IMR-90 (cell line): ENCODE measurements around the gene PDRG1. TPM values are rescaled to one million over a fixed set of nuclear protein-coding genes. Genes with fewer than 3 reads are reported as not detected.

Source experiments
- ATAC-seq: fragments of 200-7000 bp; cut with Tn5 transposase; 2 replicates; pipeline ENCODE4 v1.9.1; 2020; ENCODE audit warnings: low read depth, mild to moderate bottlenecking, moderate library complexity
- BruUV-seq: library from RNA; stranded (reverse); fragments of 400-500 nt; replicated peaks from 2 replicates; lab custom pipeline; 2021; lab: Mats Ljungman, UMichigan
- CTCF ChIA-PET: fragments of 300-600 bp; formaldehyde crosslinking; extraction: SDS; loops from one replicate; lab custom pipeline; 2021; ENCODE audit warnings: antibody characterized with exemption; lab: Yijun Ruan, JAX
- POLR2A ChIA-PET: fragments of 300-600 bp; sonication (Branson Sonifier 250); formaldehyde crosslinking; loops from one replicate; lab custom pipeline; 2022; ENCODE audit warnings: antibody characterized with exemption; ENCODE audit not compliant: unreplicated experiment; lab: Charles Lee
- DNase-seq: peaks from one replicate; pipeline ENCODE4 v3.0.0; 2013
- H2AFZ ChIP-seq: replicated peaks from 2 replicates; pipeline ENCODE3; 2013; ENCODE audit warnings: low read length, mild to moderate bottlenecking; ENCODE audit not compliant: poor library complexity
- H2AK5ac ChIP-seq: 2 replicates; pipeline ENCODE4 v1.6.1; 2013; ENCODE audit warnings: low read depth, low read length, inconsistent platforms
- H2AK9ac ChIP-seq: replicated peaks from 2 replicates; pipeline ENCODE3; 2013; ENCODE audit warnings: mild to moderate bottlenecking, low read depth, low read length, moderate library complexity; ENCODE audit not compliant: poor library complexity
- H2BK120ac ChIP-seq: 2 replicates; pipeline ENCODE4 v1.6.1; 2013; ENCODE audit warnings: low read depth, low read length, inconsistent platforms
- H2BK15ac ChIP-seq: 3 replicates; pipeline ENCODE4 v1.6.1; 2013; ENCODE audit warnings: low read depth, low read length, inconsistent platforms
- H2BK20ac ChIP-seq: 2 replicates; pipeline ENCODE4 v1.6.1; 2013; ENCODE audit warnings: low read depth, mild to moderate bottlenecking, inconsistent platforms, low read length, moderate library complexity
- H2BK5ac ChIP-seq: 2 replicates; pipeline ENCODE4 v1.6.1; 2013; ENCODE audit warnings: mild to moderate bottlenecking, low read depth, low read length, inconsistent platforms; ENCODE audit not compliant: poor library complexity, severe bottlenecking
- H3K14ac ChIP-seq: replicated peaks from 2 replicates; pipeline ENCODE4 v1.6.1; 2013; ENCODE audit warnings: low read depth, low read length, inconsistent platforms
- H3K18ac ChIP-seq: 2 replicates; pipeline ENCODE4 v1.6.1; 2013; ENCODE audit warnings: low read depth, low read length, control low read depth
- H3K23ac ChIP-seq: 2 replicates; pipeline ENCODE4 v1.6.1; 2013; ENCODE audit warnings: low read depth, low read length, inconsistent platforms
- H3K27ac ChIP-seq: 2 replicates; pipeline ENCODE4 v1.5.1; 2013; ENCODE audit warnings: mild to moderate bottlenecking, control low read depth, low read length; ENCODE audit not compliant: insufficient read depth
- H3K27me3 ChIP-seq: 2 replicates; pipeline ENCODE4 v1.6.1; 2013; ENCODE audit warnings: low read length; ENCODE audit not compliant: control insufficient read depth, insufficient read depth
- H3K36me3 ChIP-seq: 2 replicates; pipeline ENCODE4 v1.6.1; 2013; ENCODE audit warnings: low read length, mixed read lengths; ENCODE audit not compliant: control insufficient read depth, insufficient read depth
- H3K4ac ChIP-seq: 2 replicates; pipeline ENCODE4 v1.6.1; 2013; ENCODE audit warnings: low read depth, low read length, inconsistent platforms
- H3K4me1 ChIP-seq: 2 replicates; pipeline ENCODE4 v1.6.1; 2013; ENCODE audit warnings: low read length, mixed read lengths; ENCODE audit not compliant: control insufficient read depth, insufficient read depth
- H3K4me2 ChIP-seq: 2 replicates; pipeline ENCODE4 v1.6.1; 2013; ENCODE audit warnings: low read depth, mild to moderate bottlenecking, control low read depth, low read length, moderate library complexity
- H3K4me3 ChIP-seq: 2 replicates; pipeline ENCODE4 v1.5.1; 2013; ENCODE audit warnings: low read depth, mild to moderate bottlenecking, control low read depth, low read length, moderate library complexity; ENCODE audit not compliant: insufficient read depth
- H3K56ac ChIP-seq: 2 replicates; pipeline ENCODE4 v1.6.1; 2013; ENCODE audit warnings: low read length, inconsistent platforms; ENCODE audit not compliant: insufficient read depth; ENCODE audit errors: extremely low read depth
- H3K79me1 ChIP-seq, 2 experiments: 2 replicates each; pipeline ENCODE4 v1.6.1; 2013; ENCODE audit warnings: low read length in 2 of 2, inconsistent platforms in 1 of 2, low read depth in 1 of 2
- H3K9ac ChIP-seq: 2 replicates; pipeline ENCODE4 v1.6.1; 2013; ENCODE audit warnings: low read depth, low read length, control low read depth
- H3K9me1 ChIP-seq: 2 replicates; pipeline ENCODE4 v1.6.1; 2013; ENCODE audit warnings: low read length, inconsistent platforms; ENCODE audit not compliant: insufficient read depth
- H3K9me3 ChIP-seq: 2 replicates; pipeline ENCODE4 v1.6.1; 2013; ENCODE audit warnings: low read length; ENCODE audit not compliant: control insufficient read depth, insufficient read depth
- H4K20me1 ChIP-seq: 2 replicates; pipeline ENCODE4 v1.6.1; 2013; ENCODE audit warnings: low read length, inconsistent platforms; ENCODE audit not compliant: insufficient read depth
- H4K5ac ChIP-seq: 2 replicates; pipeline ENCODE4 v1.6.1; 2013; ENCODE audit warnings: mild to moderate bottlenecking, low read depth, low read length, control low read depth
- H4K8ac ChIP-seq, 2 experiments: 2 replicates each; pipeline ENCODE4 v1.6.1; 2013; ENCODE audit warnings: low read depth in 2 of 2, low read length in 2 of 2, control low read depth in 1 of 2, inconsistent platforms in 1 of 2
- H4K91ac ChIP-seq: 2 replicates; pipeline ENCODE4 v1.6.1; 2013; ENCODE audit warnings: low read depth, low read length, inconsistent platforms; ENCODE audit not compliant: insufficient read depth
- BHLHE40 ChIP-seq: fragments of 150-350 bp; IDR thresholded peaks from 2 replicates; pipeline ENCODE4 v1.6.1; 2016; ENCODE audit warnings: mild to moderate bottlenecking, low read depth, low read length
- CEBPB ChIP-seq: IDR thresholded peaks from 2 replicates; pipeline ENCODE4 v1.6.1; 2012; ENCODE audit warnings: low read depth, low read length, improper control_type of control experiment
- CHD1 ChIP-seq: IDR thresholded peaks from 2 replicates; pipeline ENCODE4 v1.6.1; 2012; ENCODE audit warnings: low read depth, low read length, improper control_type of control experiment
- CTCF ChIP-seq: conservative IDR thresholded peaks from 2 replicates; pipeline ENCODE4 v1.5.1; 2012; ENCODE audit warnings: mild to moderate bottlenecking, low read depth, low read length, improper control_type of control experiment
- ELK1 ChIP-seq: fragments of 150-350 bp; IDR thresholded peaks from 2 replicates; pipeline ENCODE4 v1.6.1; 2016; ENCODE audit warnings: low read depth, mild to moderate bottlenecking, low read length, moderate library complexity, borderline replicate concordance
- FOS ChIP-seq: fragments of 150-350 bp; IDR thresholded peaks from 2 replicates; pipeline ENCODE4 v1.6.1; 2016; ENCODE audit warnings: low read depth, low read length
- MAFK ChIP-seq: IDR thresholded peaks from 2 replicates; pipeline ENCODE4 v1.6.1; 2012; ENCODE audit warnings: low read depth, low read length, improper control_type of control experiment
- MAZ ChIP-seq: IDR thresholded peaks from 2 replicates; pipeline ENCODE4 v1.6.1; 2012; ENCODE audit warnings: low read depth, mild to moderate bottlenecking, low read length, improper control_type of control experiment, moderate library complexity, borderline replicate concordance
- NFE2L2 ChIP-seq: fragments of 150-350 bp; IDR thresholded peaks from 2 replicates; pipeline ENCODE4 v1.6.1; 2016; ENCODE audit warnings: low read depth, mild to moderate bottlenecking, low read length
- POLR2A ChIP-seq: IDR thresholded peaks from 2 replicates; pipeline ENCODE4 v1.6.1; 2012; ENCODE audit warnings: mild to moderate bottlenecking, low read depth, low read length
- RAD21 ChIP-seq: IDR thresholded peaks from 2 replicates; pipeline ENCODE4 v1.6.1; 2012; ENCODE audit warnings: low read length, improper control_type of control experiment
- RCOR1 ChIP-seq: IDR thresholded peaks from 2 replicates; pipeline ENCODE4 v1.6.1; 2012; ENCODE audit warnings: mild to moderate bottlenecking, low read length, improper control_type of control experiment; ENCODE audit not compliant: insufficient replicate concordance
- RFX5 ChIP-seq: IDR thresholded peaks from 2 replicates; pipeline ENCODE4 v1.8.0; 2012; ENCODE audit warnings: low read depth, mild to moderate bottlenecking, low read length, moderate library complexity
- SMC3 ChIP-seq: fragments of 150-350 bp; IDR thresholded peaks from 2 replicates; pipeline ENCODE4 v1.6.1; 2016; ENCODE audit warnings: low read depth, mild to moderate bottlenecking, antibody characterized with exemption, low read length, moderate library complexity
- WGBS, 2 experiments: methylation state at CpG; one replicate each; pipeline versions ENCODE4 v1.1.5 to v1.1.7; 2013; ENCODE audit warnings: missing lambda C conversion rate in 2 of 2; ENCODE audit not compliant: insufficient read length in 1 of 2; ENCODE audit errors: extremely low coverage in 2 of 2; 5-methylcytosine and 5-hydroxymethylcytosine counted together
- dilution Hi-C: fragments of 300-500 bp; cut with HindIII; formaldehyde crosslinking; loops from one replicate; pipeline ENCODE4 v1.14.3; 2018; ENCODE audit warnings: low sequenced_read_pairs; ENCODE audit not compliant: unreplicated experiment
- in situ Hi-C: fragments of 300-500 bp; cut with MboI; formaldehyde crosslinking; loops from 3 replicates; pipeline ENCODE4 v1.14.3; 2019; ENCODE audit warnings: low sequenced_read_pairs, inconsistent platforms, mixed read lengths
- intact Hi-C: fragments of 100-400 bp; cut with micrococcal nuclease; formaldehyde crosslinking; loops from 2 replicates; pipeline ENCODE4 v1.10.0; 2022
- polyA plus RNA-seq, 3 experiments: library from polyadenylated mRNA; depleted of rRNA; stranded (reverse); fragments of >200 nt; gene quantifications; 2 replicates each; pipeline ENCODE4 v1.2.3, GENCODE V29; 2012; ENCODE audit warnings: low replicate concordance in 1 of 3
- total RNA-seq: library from RNA; depleted of rRNA; stranded (reverse); fragments of >200 nt; gene quantifications from 2 replicates; pipeline ENCODE4 v1.2.3, GENCODE V29; 2012
- TF ChIP-seq, protein P1 (sequence below): fragments of 150-350 bp; IDR thresholded peaks from 2 replicates; pipeline ENCODE4 v1.6.1; 2017; ENCODE audit warnings: mild to moderate bottlenecking, antibody characterized with exemption, low read length, low read depth

PDRG1 gene
- total and polyA plus RNA-seq, 2 of the 4 experiments (the other 2 are of a cell fraction): 5.0 to 15.7 TPM

- no CpG with 5 or more reads among the region's 4 CpGs for WGBS, 2 experiments
- H4K91ac ChIP-seq: no peak overlapping the region
- H3K4ac ChIP-seq: no peak overlapping the region
- no peak overlapping the region for H3K18ac ChIP-seq
- no peak overlapping the region for H2AK9ac ChIP-seq
- intact Hi-C loops: loop anchor here (5.0 kb wide), 1 partner anchor 746 kb away; no protein-coding TSS in a partner anchor
- dilution Hi-C loops: no loop called here
- no peaks in the 10 kb centered on the region for H4K20me1 ChIP-seq
- H2BK120ac ChIP-seq: no peak overlapping the region
- H3K14ac ChIP-seq: no peak overlapping the region
- no peak overlapping the region for H3K4me3 ChIP-seq
- no peak overlapping the region for H3K9ac ChIP-seq
- no peak overlapping the region for H3K56ac ChIP-seq
- no peaks in the 10 kb centered on the region for H3K36me3 ChIP-seq
- BruUV-seq: no TSS peak
- H3K4me2 ChIP-seq: no peak overlapping the region
- ChIA-PET POLR2A (no interaction called here), CTCF (no interaction called here)
- H3K23ac ChIP-seq: no peak overlapping the region
- H4K8ac ChIP-seq: no peak overlapping the region
- H2AFZ ChIP-seq: no peak overlapping the region
- no peaks in the 10 kb centered on the region for H3K79me1 ChIP-seq
- no peak for ATAC-seq
- no peaks in the 10 kb centered on the region for H3K9me3 ChIP-seq
- H2BK20ac ChIP-seq: no peak overlapping the region
- H2AK5ac ChIP-seq: no peak overlapping the region
- H4K5ac ChIP-seq: no peak overlapping the region
- no peak overlapping the region for H2BK15ac ChIP-seq
- no peaks in the 10 kb centered on the region for H3K9me1 ChIP-seq
- no peak overlapping the region for H3K27ac ChIP-seq
- no peak for TF ChIP-seq BHLHE40
- no peak for TF ChIP-seq POLR2A
- no peak for TF ChIP-seq NFE2L2
- TF ChIP-seq RCOR1: no peak
- TF ChIP-seq SMC3: no peak
- no peak for TF ChIP-seq MAFK
- no peak for TF ChIP-seq FOS
- no peak for TF ChIP-seq MAZ
- TF ChIP-seq CTCF: no peak
- TF ChIP-seq, protein P1, sequence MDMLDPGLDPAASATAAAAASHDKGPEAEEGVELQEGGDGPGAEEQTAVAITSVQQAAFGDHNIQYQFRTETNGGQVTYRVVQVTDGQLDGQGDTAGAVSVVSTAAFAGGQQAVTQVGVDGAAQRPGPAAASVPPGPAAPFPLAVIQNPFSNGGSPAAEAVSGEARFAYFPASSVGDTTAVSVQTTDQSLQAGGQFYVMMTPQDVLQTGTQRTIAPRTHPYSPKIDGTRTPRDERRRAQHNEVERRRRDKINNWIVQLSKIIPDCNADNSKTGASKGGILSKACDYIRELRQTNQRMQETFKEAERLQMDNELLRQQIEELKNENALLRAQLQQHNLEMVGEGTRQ: no peak
- no peak for TF ChIP-seq CEBPB
- TF ChIP-seq RAD21: no peak
- TF ChIP-seq RFX5: no peak
- TF ChIP-seq ELK1: no peak
- no peak for TF ChIP-seq CHD1
- in situ Hi-C loops: no loop called here
- H3K4me1 ChIP-seq: no peaks in the 10 kb centered on the region
- DNase-seq: no peak
- no peak overlapping the region for H2BK5ac ChIP-seq
- peaks cover 48% of the 10 kb centered on the region for H3K27me3 ChIP-seq
These were observed 35.1 kb downstream of the PDRG1 start for GRCh38 chr20:31916708-31917107.
